BE2C (cell line): Measurements from ENCODE around the gene GNAI1.

Source experiments
- DNase-seq: peaks from one replicate; pipeline ENCODE4 v3.0.0-alpha.2; 2020
- H3K27me3 ChIP-seq: fragments of 250-450 bp; sonication (Bioruptor Pico); 2 replicates; pipeline ENCODE4 v1.5.1; 2020; ENCODE audit warnings: mild to moderate bottlenecking
- H3K36me3 ChIP-seq: fragments of 250-450 bp; sonication (Bioruptor Pico); 2 replicates; pipeline ENCODE4 v1.5.1; 2020; ENCODE audit warnings: mild to moderate bottlenecking
- H3K4me1 ChIP-seq: fragments of 250-450 bp; sonication (Bioruptor Pico); 2 replicates; pipeline ENCODE4 v1.5.1; 2020
- H3K4me3 ChIP-seq: 2 replicates; pipeline ENCODE4 v1.5.1; 2011; ENCODE audit warnings: low read depth, low read length
- H3K9me3 ChIP-seq: fragments of 250-450 bp; sonication (Bioruptor Pico); 2 replicates; pipeline ENCODE4 v1.5.1; 2020
- CTCF ChIP-seq: IDR thresholded peaks from 2 replicates; pipeline ENCODE4 v1.5.1; 2012; ENCODE audit warnings: mild to moderate bottlenecking, low read depth, low read length

GNAI1 gene

DNA sequence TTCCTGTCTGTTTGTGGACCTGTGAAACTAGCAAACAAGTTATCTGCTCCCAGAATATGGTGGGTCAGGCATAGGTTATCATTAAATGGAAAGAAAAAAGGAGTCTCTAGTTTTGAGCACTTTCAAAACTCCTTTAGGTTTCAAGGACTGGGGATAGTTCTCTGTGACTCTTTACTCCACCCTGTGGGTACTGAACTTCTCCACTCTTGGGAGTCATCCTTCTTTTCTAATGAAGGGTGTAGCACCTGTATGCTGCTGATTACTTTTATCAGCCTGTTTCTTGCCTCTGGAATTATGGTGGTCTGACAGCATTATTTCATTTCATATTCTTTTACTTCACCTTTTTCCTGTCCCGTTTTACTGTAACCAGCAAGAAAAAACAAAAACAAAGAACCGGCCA is 6.7 kb downstream of the GNAI1 start:
- Histone ChIP-seq H3K9me3 (no peaks in the 10 kb centered on the region), H3K4me3 (no peak overlapping the region), H3K27me3 (no peaks in the 10 kb centered on the region), H3K36me3 (no peaks in the 10 kb centered on the region), H3K4me1 (peaks cover 9% of the 10 kb centered on the region)
- no peak for DNase-seq
- TF ChIP-seq CTCF, result no peak

DNA sequence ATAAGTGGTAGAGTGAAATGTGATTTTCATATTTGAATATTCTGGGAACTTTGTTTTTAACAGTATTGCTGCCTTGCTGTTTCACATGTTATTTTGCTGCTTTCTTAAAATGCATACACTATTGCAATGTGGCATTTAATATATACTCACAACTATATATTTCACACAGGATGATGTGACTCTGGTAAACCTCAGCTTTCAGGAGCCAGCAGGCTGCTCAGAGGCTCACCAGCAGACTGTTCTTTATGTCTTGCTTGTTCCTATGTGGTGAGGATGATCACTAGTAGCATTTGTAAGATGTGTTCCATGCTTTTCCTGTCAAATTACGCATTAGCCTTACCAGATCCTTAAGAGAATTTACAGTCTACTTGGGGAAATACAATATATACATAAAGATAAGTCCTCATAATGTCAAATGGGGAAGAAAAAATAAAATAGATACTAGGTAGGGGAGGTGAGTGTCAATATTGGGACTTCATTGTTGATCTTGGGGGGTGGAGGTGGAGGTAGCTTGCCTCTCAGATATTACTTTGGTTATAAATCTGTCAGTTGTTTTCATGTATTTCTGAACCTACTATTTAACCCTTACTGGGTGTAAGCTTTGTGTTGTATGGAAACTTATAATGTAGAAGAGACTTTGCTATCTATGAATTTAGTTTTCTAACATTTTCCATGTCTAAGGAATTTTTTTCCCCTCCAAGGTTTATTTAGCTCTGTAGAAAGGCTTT is 8.4 kb downstream of the GNAI1 start:
- peaks cover 9% of the 10 kb centered on the region for H3K4me1 ChIP-seq
- no peak overlapping the region for H3K4me3 ChIP-seq
- DNase-seq, result no peak
- no peaks in the 10 kb centered on the region for H3K9me3 ChIP-seq
- H3K36me3 ChIP-seq, result no peaks in the 10 kb centered on the region
- TF ChIP-seq CTCF, result no peak
- H3K27me3 ChIP-seq, result no peaks in the 10 kb centered on the region

GRCh38 chr7:80145780-80146422 is 11.3 kb downstream of the GNAI1 start:
- no peaks in the 10 kb centered on the region for H3K27me3 ChIP-seq
- H3K9me3 ChIP-seq, result no peaks in the 10 kb centered on the region
- peaks cover 9% of the 10 kb centered on the region for H3K4me1 ChIP-seq
- no peak overlapping the region for H3K4me3 ChIP-seq
- no peak for DNase-seq
- no peak for TF ChIP-seq CTCF
- H3K36me3 ChIP-seq, result no peaks in the 10 kb centered on the region

- Histone ChIP-seq H3K4me1 (peaks cover 9% of the 10 kb centered on the region), H3K4me3 (no peak overlapping the region), H3K36me3 (no peaks in the 10 kb centered on the region), H3K9me3 (no peaks in the 10 kb centered on the region), H3K27me3 (no peaks in the 10 kb centered on the region)
- no peak for TF ChIP-seq CTCF
- no peak for DNase-seq
Measured at GRCh38 chr7:80146545-80147182, 12.0 kb downstream of the GNAI1 start.

GRCh38 chr7:80147543-80148391 is 13.1 kb downstream of the GNAI1 start:
- no peaks in the 10 kb centered on the region for H3K36me3 ChIP-seq
- no peak for TF ChIP-seq CTCF
- peaks cover 9% of the 10 kb centered on the region for H3K4me1 ChIP-seq
- H3K9me3 ChIP-seq, result no peaks in the 10 kb centered on the region
- H3K4me3 ChIP-seq, result no peak overlapping the region
- DNase-seq, result no peak
- no peaks in the 10 kb centered on the region for H3K27me3 ChIP-seq
